A549 (cell line): ENCODE results near the gene ANAPC5. TPM values are rescaled to one million over a fixed set of nuclear protein-coding genes. Genes with fewer than 3 reads are reported as not detected.

Source experiments
- ATAC-seq, 2 experiments: fragments of 200-7000 bp in 1 of 2; fragments of >200 bp in 1 of 2; cut with Nextera tagmentation in 1 of 2; cut with Tn5 transposase in 1 of 2; 3 replicates each; pipeline versions ENCODE4 v1.8.0 to v1.9.1; 2018 to 2020; ENCODE audit warnings: mild to moderate bottlenecking in 1 of 2, moderate library complexity in 1 of 2
- CTCF ChIA-PET: fragments of 300-600 bp; sonication (Branson Sonifier 250); formaldehyde crosslinking; extraction: SDS; loops from one replicate; lab custom pipeline; 2021; ENCODE audit warnings: antibody characterized with exemption, inconsistent platforms; lab: Yijun Ruan, JAX
- POLR2A ChIA-PET: fragments of 350-600 bp; formaldehyde crosslinking; extraction: SDS; loops from one replicate; lab custom pipeline; 2021; ENCODE audit warnings: antibody characterized with exemption, inconsistent platforms; lab: Yijun Ruan, JAX
- DNase-seq, 2 experiments: peaks; one replicate each; pipeline versions ENCODE4 v3.0.0 to v3.0.0-alpha.2; 2011 to 2016; ENCODE audit warnings: low read depth in 1 of 2, low spot score in 1 of 2
- FAIRE-seq: peaks from 2 replicates; lab custom pipeline; 2011; peaks lifted over from hg19 to GRCh38; lab: Jason Lieb, UNC
- H3K27ac ChIP-seq, 2 experiments: fragments of >200 bp; sonication (Bioruptor Twin); formaldehyde crosslinking; 3 replicates each; pipeline ENCODE4 v1.5.1; 2016 to 2017
- H3K4me1 ChIP-seq: fragments of >200 bp; sonication (Bioruptor Twin); formaldehyde crosslinking; 3 replicates; pipeline ENCODE4 v1.6.1; 2016
- H3K4me2 ChIP-seq: fragments of >200 bp; sonication (Bioruptor Twin); formaldehyde crosslinking; 3 replicates; pipeline ENCODE4 v1.6.1; 2016
- H3K4me3 ChIP-seq: fragments of >200 bp; sonication (Bioruptor Twin); formaldehyde crosslinking; 3 replicates; pipeline ENCODE4 v1.5.1; 2016
- H3K9me3 ChIP-seq: fragments of >200 bp; sonication (Bioruptor Twin); formaldehyde crosslinking; 3 replicates; pipeline ENCODE4 v1.6.1; 2016
- BHLHE40 ChIP-seq: IDR thresholded peaks from 2 replicates; pipeline ENCODE4 v1.6.1; 2012; ENCODE audit warnings: low read depth, low read length, inconsistent platforms
- CBX2 ChIP-seq: fragments of 200-600 bp; sonication (generic); IDR thresholded peaks from 2 replicates; pipeline ENCODE4 v1.6.1; 2016; ENCODE audit warnings: low read depth, mild to moderate bottlenecking, borderline replicate concordance
- CHD2 ChIP-seq: fragments of 150-350 bp; IDR thresholded peaks from 2 replicates; pipeline ENCODE4 v1.6.1; 2014; ENCODE audit warnings: low read length; ENCODE audit not compliant: partially characterized antibody
- EHF ChIP-seq: fragments of 250-450 bp; sonication (Bioruptor Pico); IDR thresholded peaks from 2 replicates; pipeline ENCODE4 v1.5.0; 2020; ENCODE audit warnings: mild to moderate bottlenecking
- EHMT2 ChIP-seq: fragments of 200-600 bp; sonication (generic); IDR thresholded peaks from 2 replicates; pipeline ENCODE4 v1.6.1; 2016; ENCODE audit warnings: antibody characterized with exemption, low read depth, mild to moderate bottlenecking, moderate library complexity
- ESRRA ChIP-seq: fragments of 150-350 bp; IDR thresholded peaks from 2 replicates; pipeline ENCODE4 v1.6.1; 2014; ENCODE audit warnings: mild to moderate bottlenecking, low read length, borderline replicate concordance
- HOXB13 ChIP-seq: fragments of 250-450 bp; sonication (Bioruptor Pico); IDR thresholded peaks from 2 replicates; pipeline ENCODE4 v1.5.0; 2020; ENCODE audit warnings: low read depth, mild to moderate bottlenecking, moderate library complexity
- HOXB5 ChIP-seq: fragments of 250-450 bp; sonication (Bioruptor Pico); IDR thresholded peaks from 2 replicates; pipeline ENCODE4 v1.5.0; 2020; ENCODE audit warnings: mild to moderate bottlenecking, moderate library complexity
- JUNB ChIP-seq: fragments of >200 bp; sonication (Bioruptor Twin); formaldehyde crosslinking; IDR thresholded peaks from 2 replicates; pipeline ENCODE4 v1.6.1; 2016
- MAFK ChIP-seq: fragments of 450-650 bp; IDR thresholded peaks from 2 replicates; pipeline ENCODE4 v1.6.1; 2014; ENCODE audit not compliant: partially characterized antibody
- MAZ ChIP-seq: fragments of 150-350 bp; IDR thresholded peaks from 2 replicates; pipeline ENCODE4 v1.6.1; 2014; ENCODE audit warnings: antibody characterized with exemption, low read depth, low read length, borderline replicate concordance
- NR3C1 ChIP-seq: fragments of >200 bp; sonication (Bioruptor Twin); formaldehyde crosslinking; IDR thresholded peaks from 3 replicates; pipeline ENCODE4 v1.6.1; 2017
- RARB ChIP-seq: fragments of 250-450 bp; sonication (Bioruptor Pico); IDR thresholded peaks from 2 replicates; pipeline ENCODE4 v1.8.0; 2021; ENCODE audit warnings: mild to moderate bottlenecking, moderate library complexity
- RNF2 ChIP-seq: fragments of 200-600 bp; sonication (generic); IDR thresholded peaks from 2 replicates; pipeline ENCODE4 v1.6.1; 2016; ENCODE audit warnings: low read depth, mild to moderate bottlenecking, antibody characterized with exemption, moderate library complexity, borderline replicate concordance
- ZC3H11A ChIP-seq: fragments of 450-650 bp; IDR thresholded peaks from 2 replicates; pipeline ENCODE4 v1.6.1; 2014; ENCODE audit warnings: antibody characterized with exemption, mild to moderate bottlenecking
- ZFP36 ChIP-seq: fragments of 450-650 bp; IDR thresholded peaks from 2 replicates; pipeline ENCODE4 v1.6.1; 2014; ENCODE audit warnings: borderline replicate concordance; ENCODE audit not compliant: partially characterized antibody
- ZNF302 ChIP-seq: fragments of 250-450 bp; sonication (Bioruptor Pico); IDR thresholded peaks from 2 replicates; pipeline ENCODE4 v1.9.0; 2021; ENCODE audit warnings: inconsistent platforms, mild to moderate bottlenecking, moderate library complexity
- ZSCAN20 ChIP-seq: fragments of 250-450 bp; sonication (Bioruptor Pico); IDR thresholded peaks from 2 replicates; pipeline ENCODE4 v1.8.0; 2022; ENCODE audit warnings: mild to moderate bottlenecking, moderate library complexity
- WGBS: methylation state at CpG from one replicate; pipeline ENCODE4 v1.1.6; 2017; ENCODE audit errors: missing lambda C conversion rate; 5-methylcytosine and 5-hydroxymethylcytosine counted together
- polyA plus RNA-seq, 4 experiments: library from polyadenylated mRNA; depleted of rRNA in 3 of 4; stranded (reverse); fragments of >200 nt; fragmentation: RNase III in 1 of 4; extraction: RNeasy Plus Mini Kit Qiagen cat#74134 plus additional on column Dnase treatment in 1 of 4; gene quantifications; 2 replicates in 3 of 4; 3 replicates in 1 of 4; pipeline ENCODE4 v1.2.3, GENCODE V29; 2011 to 2017
- TF ChIP-seq, protein P1 (sequence below): fragments of 250-450 bp; sonication (Bioruptor Pico); IDR thresholded peaks from 2 replicates; pipeline ENCODE4 v1.5.0; 2021; ENCODE audit warnings: mild to moderate bottlenecking, moderate library complexity, borderline replicate concordance
- TF ChIP-seq, protein P2 (sequence below): fragments of 200-600 bp; sonication (generic); IDR thresholded peaks from 2 replicates; pipeline ENCODE4 v1.6.1; 2016; ENCODE audit warnings: antibody characterized with exemption, mild to moderate bottlenecking, moderate library complexity
- TF ChIP-seq, protein P3 (sequence below): fragments of 250-450 bp; sonication (Bioruptor Pico); IDR thresholded peaks from 2 replicates; pipeline ENCODE4 v1.5.0; 2020; ENCODE audit warnings: low read depth, mild to moderate bottlenecking, moderate library complexity
- TF ChIP-seq, protein P4 (sequence below): IDR thresholded peaks from 2 replicates; pipeline ENCODE4 v1.6.1; 2012
- TF ChIP-seq, protein P5 (sequence below): IDR thresholded peaks from 2 replicates; pipeline ENCODE4 v1.6.1; 2012
- TF ChIP-seq, protein P6 (sequence below): fragments of >200 bp; sonication (Bioruptor Twin); formaldehyde crosslinking; IDR thresholded peaks from 3 replicates; pipeline ENCODE4 v1.5.1; 2016

ANAPC5 gene
- polyA plus RNA-seq, 2 of the 4 experiments (the other 2 are of a cell fraction), result 91.6 to 225 TPM

DNA sequence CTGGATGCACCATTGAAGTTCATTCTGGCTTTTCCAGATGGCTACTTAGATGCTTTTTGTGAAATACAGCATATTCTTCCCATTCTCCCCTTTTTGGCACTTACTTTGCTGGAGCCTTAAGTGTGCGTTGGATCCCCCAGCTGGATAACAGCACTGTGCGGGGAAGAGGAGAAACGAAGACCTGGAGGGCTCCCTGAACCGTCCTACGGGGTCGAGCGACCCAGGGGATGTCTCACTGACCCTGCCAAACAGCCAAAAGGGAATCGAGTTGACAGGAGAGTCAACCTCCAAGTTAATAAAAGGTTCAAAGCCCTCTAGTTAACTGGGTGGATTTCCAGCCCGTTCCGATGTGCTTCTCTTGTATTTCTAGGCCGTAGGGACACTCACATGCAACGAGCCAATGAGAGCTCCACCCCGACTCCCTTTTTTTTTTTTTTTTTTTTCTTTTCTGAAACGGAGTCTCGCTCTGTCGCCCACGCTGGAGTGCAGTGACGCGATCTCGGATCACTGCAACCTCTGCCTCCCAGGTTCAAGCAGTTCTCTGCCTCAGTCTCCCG, 54.7 kb downstream of the ANAPC5 start:
- ChIA-PET CTCF (interaction anchor here (0.5 to 1.3 kb wide), 4 partner anchors 9 to 973 kb away, joined by 3 to 5 read pairs (median 4); no protein-coding TSS in a partner anchor), POLR2A (interaction anchor here (0.7 to 1.0 kb wide), 2 partner anchors 14 to 34 kb away, joined by 3 to 4 read pairs; no protein-coding TSS in a partner anchor)
- peak; percentile 48 to 55 for DNase-seq
- H3K4me1 ChIP-seq, result peaks cover 13% of the 10 kb centered on the region
- 14% methylated on average over 21 of the region's 21 CpGs for WGBS
- peak; percentile 35 to 68 for ATAC-seq
- H3K27ac ChIP-seq, result peak overlapping the region; percentile 91 to 95
- H3K9me3 ChIP-seq, result no peaks in the 10 kb centered on the region
- TF ChIP-seq CBX2, result no peak
- no peak for TF ChIP-seq ZC3H11A
- TF ChIP-seq, protein P1, sequence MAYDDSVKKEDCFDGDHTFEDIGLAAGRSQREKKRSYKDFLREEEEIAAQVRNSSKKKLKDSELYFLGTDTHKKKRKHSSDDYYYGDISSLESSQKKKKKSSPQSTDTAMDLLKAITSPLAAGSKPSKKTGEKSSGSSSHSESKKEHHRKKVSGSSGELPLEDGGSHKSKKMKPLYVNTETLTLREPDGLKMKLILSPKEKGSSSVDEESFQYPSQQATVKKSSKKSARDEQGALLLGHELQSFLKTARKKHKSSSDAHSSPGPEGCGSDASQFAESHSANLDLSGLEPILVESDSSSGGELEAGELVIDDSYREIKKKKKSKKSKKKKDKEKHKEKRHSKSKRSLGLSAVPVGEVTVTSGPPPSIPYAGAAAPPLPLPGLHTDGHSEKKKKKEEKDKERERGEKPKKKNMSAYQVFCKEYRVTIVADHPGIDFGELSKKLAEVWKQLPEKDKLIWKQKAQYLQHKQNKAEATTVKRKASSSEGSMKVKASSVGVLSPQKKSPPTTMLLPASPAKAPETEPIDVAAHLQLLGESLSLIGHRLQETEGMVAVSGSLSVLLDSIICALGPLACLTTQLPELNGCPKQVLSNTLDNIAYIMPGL (CRISPR knock-in tag), result no peak
- no peak for TF ChIP-seq ZNF302 (CRISPR knock-in tag)
- no peak for TF ChIP-seq RNF2
- TF ChIP-seq MAZ, result no peak
- no peak for TF ChIP-seq CHD2
- no peak for TF ChIP-seq EHF
- TF ChIP-seq, protein P2, sequence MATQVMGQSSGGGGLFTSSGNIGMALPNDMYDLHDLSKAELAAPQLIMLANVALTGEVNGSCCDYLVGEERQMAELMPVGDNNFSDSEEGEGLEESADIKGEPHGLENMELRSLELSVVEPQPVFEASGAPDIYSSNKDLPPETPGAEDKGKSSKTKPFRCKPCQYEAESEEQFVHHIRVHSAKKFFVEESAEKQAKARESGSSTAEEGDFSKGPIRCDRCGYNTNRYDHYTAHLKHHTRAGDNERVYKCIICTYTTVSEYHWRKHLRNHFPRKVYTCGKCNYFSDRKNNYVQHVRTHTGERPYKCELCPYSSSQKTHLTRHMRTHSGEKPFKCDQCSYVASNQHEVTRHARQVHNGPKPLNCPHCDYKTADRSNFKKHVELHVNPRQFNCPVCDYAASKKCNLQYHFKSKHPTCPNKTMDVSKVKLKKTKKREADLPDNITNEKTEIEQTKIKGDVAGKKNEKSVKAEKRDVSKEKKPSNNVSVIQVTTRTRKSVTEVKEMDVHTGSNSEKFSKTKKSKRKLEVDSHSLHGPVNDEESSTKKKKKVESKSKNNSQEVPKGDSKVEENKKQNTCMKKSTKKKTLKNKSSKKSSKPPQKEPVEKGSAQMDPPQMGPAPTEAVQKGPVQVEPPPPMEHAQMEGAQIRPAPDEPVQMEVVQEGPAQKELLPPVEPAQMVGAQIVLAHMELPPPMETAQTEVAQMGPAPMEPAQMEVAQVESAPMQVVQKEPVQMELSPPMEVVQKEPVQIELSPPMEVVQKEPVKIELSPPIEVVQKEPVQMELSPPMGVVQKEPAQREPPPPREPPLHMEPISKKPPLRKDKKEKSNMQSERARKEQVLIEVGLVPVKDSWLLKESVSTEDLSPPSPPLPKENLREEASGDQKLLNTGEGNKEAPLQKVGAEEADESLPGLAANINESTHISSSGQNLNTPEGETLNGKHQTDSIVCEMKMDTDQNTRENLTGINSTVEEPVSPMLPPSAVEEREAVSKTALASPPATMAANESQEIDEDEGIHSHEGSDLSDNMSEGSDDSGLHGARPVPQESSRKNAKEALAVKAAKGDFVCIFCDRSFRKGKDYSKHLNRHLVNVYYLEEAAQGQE, result no peak
- TF ChIP-seq MAFK, result no peak
- no peak for TF ChIP-seq RARB
- TF ChIP-seq ESRRA, result no peak
- TF ChIP-seq ZSCAN20 (CRISPR knock-in tag), result no peak
- TF ChIP-seq, protein P3, sequence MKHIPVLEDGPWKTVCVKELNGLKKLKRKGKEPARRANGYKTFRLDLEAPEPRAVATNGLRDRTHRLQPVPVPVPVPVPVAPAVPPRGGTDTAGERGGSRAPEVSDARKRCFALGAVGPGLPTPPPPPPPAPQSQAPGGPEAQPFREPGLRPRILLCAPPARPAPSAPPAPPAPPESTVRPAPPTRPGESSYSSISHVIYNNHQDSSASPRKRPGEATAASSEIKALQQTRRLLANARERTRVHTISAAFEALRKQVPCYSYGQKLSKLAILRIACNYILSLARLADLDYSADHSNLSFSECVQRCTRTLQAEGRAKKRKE, result no peak
- TF ChIP-seq EHMT2, result no peak
- TF ChIP-seq JUNB, result no peak
- FAIRE-seq, result no peak
- H3K4me3 ChIP-seq, result peak overlapping the region; percentile 97
- H3K4me2 ChIP-seq, result peak overlapping the region; percentile 98

DNA sequence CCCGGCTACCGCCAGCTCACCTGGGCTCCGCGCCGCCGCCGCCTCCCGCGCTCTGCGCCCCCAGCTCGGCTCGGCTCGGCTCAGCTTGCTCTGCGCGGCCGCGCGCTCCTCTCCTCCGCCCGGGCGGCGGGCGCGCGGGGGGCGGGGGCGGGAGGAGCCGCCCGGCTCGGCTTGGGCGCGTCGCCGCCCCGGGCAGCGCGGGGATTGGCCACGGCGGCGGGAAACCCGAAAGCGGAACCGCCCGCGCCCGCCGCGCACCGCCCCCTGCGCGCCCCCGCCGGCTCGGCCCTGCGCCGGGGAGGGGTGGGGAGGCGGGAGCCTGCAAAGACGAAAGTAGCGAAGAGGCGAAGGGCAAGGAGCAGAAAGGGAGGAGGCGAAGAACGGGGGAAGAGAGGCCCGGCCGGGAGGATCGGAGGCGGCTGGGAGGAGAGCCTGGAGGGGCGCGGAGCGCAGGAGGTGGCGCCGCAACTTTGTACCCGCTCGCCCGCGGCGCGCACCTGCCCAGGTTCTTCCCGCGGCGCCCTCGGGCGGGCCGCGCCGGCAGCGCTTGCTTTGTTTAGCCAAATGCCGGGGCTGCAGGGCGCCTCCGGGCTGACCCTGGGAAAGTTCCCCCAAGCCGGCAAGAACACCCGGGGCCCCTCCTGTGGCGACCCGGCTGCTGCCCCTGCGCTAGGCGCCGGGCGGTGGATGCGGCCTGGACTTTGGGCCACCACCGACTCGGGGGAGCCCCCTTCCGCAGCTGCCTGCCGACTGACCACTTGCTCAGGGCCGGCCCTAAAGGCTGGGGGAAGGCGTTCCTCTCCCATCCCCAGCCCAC, 55.4 kb downstream of the ANAPC5 start, which contains the start of gene CAMKK2:
Gene CAMKK2 (minus strand): TSS at position 92 of the 817 bp plus-strand sequence. CDS start 22,183 bp downstream, outside the sequence.
- 2% methylated on average over 28 of the region's 104 CpGs for WGBS
- ChIA-PET POLR2A (interaction anchor here (0.7 to 1.6 kb wide), 4 partner anchors 11 to 56 kb away, joined by 3 to 5 read pairs (median 4); no protein-coding TSS in a partner anchor), CTCF (interaction anchor here (1.3 to 2.3 kb wide), 3 partner anchors 9 to 23 kb away, joined by 3 to 7 read pairs (median 3); no protein-coding TSS in a partner anchor)
- FAIRE-seq (no peak), ATAC-seq (peak; percentile 80), DNase-seq (peak; percentile 80 to 81)
- H3K4me3 ChIP-seq, result peak within 1 kb of the TSS; percentile 97
- peak within 1 kb of the TSS; percentile 91 to 95 for H3K27ac ChIP-seq
- H3K9me3 ChIP-seq, result no peaks in the 10 kb centered on the region
- H3K4me1 ChIP-seq, result peaks cover 13% of the 10 kb centered on the region
- peak within 1 kb of the TSS; percentile 98 for H3K4me2 ChIP-seq
- TF ChIP-seq ZC3H11A, result no peak
- 0 out of 2 replicates have a peak, but pooled peaks have one; percentile 18 for TF ChIP-seq HOXB5 (CRISPR knock-in tag)
- TF ChIP-seq, protein P4, sequence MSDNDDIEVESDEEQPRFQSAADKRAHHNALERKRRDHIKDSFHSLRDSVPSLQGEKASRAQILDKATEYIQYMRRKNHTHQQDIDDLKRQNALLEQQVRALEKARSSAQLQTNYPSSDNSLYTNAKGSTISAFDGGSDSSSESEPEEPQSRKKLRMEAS, result no peak; the same call in 1 of the 2 replicates
- peak; percentile 43; the same call in 1 of the 2 replicates for TF ChIP-seq HOXB13
- no peak for TF ChIP-seq ZFP36
- TF ChIP-seq, protein P5, sequence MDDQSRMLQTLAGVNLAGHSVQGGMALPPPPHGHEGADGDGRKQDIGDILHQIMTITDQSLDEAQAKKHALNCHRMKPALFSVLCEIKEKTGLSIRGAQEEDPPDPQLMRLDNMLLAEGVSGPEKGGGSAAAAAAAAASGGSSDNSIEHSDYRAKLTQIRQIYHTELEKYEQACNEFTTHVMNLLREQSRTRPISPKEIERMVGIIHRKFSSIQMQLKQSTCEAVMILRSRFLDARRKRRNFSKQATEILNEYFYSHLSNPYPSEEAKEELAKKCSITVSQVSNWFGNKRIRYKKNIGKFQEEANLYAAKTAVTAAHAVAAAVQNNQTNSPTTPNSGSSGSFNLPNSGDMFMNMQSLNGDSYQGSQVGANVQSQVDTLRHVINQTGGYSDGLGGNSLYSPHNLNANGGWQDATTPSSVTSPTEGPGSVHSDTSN, result no peak
- no peak for TF ChIP-seq CBX2
- TF ChIP-seq BHLHE40, result no peak
- TF ChIP-seq EHF, result 0 out of 2 replicates have a peak, but pooled peaks have one; percentile 45
- TF ChIP-seq NR3C1, result no peak
- TF ChIP-seq, protein P6, sequence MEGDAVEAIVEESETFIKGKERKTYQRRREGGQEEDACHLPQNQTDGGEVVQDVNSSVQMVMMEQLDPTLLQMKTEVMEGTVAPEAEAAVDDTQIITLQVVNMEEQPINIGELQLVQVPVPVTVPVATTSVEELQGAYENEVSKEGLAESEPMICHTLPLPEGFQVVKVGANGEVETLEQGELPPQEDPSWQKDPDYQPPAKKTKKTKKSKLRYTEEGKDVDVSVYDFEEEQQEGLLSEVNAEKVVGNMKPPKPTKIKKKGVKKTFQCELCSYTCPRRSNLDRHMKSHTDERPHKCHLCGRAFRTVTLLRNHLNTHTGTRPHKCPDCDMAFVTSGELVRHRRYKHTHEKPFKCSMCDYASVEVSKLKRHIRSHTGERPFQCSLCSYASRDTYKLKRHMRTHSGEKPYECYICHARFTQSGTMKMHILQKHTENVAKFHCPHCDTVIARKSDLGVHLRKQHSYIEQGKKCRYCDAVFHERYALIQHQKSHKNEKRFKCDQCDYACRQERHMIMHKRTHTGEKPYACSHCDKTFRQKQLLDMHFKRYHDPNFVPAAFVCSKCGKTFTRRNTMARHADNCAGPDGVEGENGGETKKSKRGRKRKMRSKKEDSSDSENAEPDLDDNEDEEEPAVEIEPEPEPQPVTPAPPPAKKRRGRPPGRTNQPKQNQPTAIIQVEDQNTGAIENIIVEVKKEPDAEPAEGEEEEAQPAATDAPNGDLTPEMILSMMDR, result peak; percentile 24; the same call in 1 of the 3 replicates
- TF ChIP-seq MAFK, result no peak
